ENCODE results near the gene UBE2J1.

The UBE2J1 gene

GRCh38 chr6:89278956-89279355 lies 73.6 kb downstream of the UBE2J1 start:
- H3K4me3 ChIP-seq (replicated peaks in 1 of 2; ENCODE audit: low read depth in 2 of 2, low read length in 2 of 2), result no peak overlapping the region
- no peak for DNase-seq (ENCODE audit: low read depth in 2 of 2)
- TF ChIP-seq CTCF (IDR thresholded peaks at IDR 0.05; ENCODE audit: low read depth, low read length), result no peak

Measured in cardiac fibroblast (primary cell).